Fibroblast of skin of left quadriceps (primary cell): Measurements from ENCODE around the gene NPIPB13.
"Not testable (repeated sequence)": the region's sequence is repeated elsewhere in the genome, so short reads cannot be mapped to it uniquely, and the experiment has no call there.

Experiments used
- DNase-seq, 2 experiments: peaks; one replicate each; pipeline ENCODE4 v3.0.0-alpha.2; 2013; ENCODE audit warnings: low read depth in 2 of 2

The NPIPB13 gene

DNA sequence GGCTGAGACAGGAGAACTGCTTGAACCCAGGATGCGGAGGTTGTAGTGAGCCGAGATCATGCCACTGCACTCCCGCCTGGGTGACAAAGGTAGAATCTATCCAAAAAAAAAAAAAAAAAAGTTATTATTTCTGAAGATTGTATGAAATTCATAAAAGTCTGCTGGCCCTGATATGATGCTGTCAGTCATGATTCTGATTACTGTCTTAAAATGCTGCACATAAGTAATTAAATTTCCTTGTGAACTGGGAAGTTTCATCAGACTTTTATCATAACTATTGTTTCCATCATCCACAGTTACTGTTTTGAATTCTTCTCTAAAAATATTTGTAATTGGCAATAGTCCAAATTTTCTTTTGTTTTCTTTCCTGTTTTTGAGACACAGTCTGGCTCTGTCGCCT lies at the start of gene NPIPB13:
Gene NPIPB13 (minus strand): TSS at position 101 of the 400 bp plus-strand sequence. CDS start 2,906 bp downstream, outside the sequence.
- DNase-seq = not testable (repeated sequence)

DNA sequence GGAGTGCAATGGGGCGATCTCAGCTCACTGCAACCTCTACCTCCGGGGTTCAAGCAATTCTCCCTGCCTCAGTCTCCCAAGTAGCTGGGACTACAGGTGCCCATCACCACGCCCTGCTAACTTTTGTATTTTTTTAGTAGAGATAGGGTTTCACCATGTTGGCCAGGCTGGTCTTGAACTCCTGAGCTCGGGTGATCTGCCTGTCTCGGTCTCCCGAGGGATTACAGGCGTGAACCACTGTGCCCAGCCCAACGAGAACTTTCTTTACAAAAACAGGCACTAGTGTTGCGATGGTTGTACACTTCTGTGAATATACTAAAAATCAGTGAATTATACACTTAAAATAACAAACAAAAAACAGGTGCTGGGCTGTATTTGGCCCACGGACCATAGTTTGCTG lies 34.1 kb upstream of the NPIPB13 start:
- DNase-seq = not testable (repeated sequence)

- not testable (repeated sequence) for DNase-seq
These were observed 30.2 kb upstream of the NPIPB13 start for GRCh38 chr16:30278523-30278922.

- not testable (repeated sequence) for DNase-seq
These were observed 31.2 kb downstream of the NPIPB13 start for GRCh38 chr16:30217082-30217481.

DNA sequence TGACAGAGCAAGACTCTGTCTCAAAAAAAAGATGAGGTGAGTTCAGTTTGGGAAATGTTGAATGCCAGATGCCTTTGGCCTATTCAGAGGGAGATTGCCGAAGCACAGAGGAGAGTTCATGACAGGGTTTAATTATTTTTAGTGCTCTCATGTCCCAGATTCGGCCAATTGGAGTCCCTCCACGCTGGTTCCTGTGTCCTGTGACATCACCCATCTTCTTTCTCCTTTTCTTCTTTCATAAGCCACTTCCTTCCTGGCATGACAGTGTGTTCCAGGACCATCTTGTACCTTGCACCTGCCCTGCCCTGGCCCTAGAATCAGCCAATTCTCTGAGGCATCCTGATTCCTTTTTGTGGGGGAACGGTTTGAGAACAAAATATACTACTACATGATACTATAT lies 36.9 kb downstream of the NPIPB13 start:
- not testable (repeated sequence) for DNase-seq

- DNase-seq = not testable (repeated sequence)
These were observed 39.2 kb downstream of the NPIPB13 start for GRCh38 chr16:30209032-30209431.

DNA sequence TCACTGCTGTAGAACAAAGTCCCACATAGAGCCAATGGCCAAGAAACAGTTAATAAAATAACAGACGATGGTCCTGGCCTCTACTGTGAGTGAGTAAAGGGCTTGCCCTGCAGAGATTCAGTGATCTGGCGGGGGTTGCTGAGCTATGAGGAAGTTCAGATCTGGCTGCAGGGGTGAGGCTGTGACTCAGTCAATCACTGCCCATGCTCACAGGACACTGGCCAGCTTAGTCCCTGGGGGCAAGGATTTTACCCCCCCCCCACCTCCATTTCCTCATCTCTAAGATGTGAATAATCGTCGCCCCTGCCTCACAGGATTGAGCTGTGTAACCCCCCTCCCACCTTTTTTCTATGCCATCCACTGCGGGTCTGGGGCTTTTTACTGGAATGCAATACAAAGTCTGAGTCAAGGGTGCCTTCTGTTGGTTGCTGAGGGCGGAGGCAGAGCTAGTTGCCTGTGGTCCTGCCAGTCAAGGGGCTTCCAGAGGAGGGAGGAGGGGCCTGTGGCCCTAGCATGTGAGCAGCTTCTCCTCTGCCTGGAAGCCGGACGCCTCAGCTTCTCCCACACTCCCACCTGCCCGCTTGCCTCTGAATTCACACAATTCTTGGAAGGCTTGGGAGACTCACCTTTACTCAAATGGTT lies 41.1 kb downstream of the NPIPB13 start:
- DNase-seq = not testable (repeated sequence)

DNA sequence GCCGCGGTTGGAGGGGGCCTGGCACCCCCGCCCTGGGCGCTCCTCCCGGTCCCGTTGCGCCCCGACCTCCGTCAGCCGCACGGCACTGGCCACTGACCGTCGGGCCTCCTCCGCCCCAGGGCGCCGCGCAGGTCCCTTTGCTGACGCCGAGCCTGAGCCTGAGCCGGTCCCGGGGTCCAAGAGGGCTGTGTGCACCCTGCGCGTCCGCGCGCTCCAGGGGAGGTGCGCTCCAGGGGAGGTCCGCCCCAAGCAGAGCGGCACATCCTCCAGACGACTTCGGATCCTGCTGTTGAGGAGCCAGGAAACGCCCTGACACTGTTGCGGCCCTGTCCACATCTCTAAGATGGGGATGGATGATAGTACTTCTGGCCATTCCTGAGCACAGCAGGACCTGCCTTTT lies 42.0 kb downstream of the NPIPB13 start:
- DNase-seq = not testable (repeated sequence)

- not testable (repeated sequence) for DNase-seq
These were observed 42.6 kb downstream of the NPIPB13 start for GRCh38 chr16:30205541-30206236.

DNA sequence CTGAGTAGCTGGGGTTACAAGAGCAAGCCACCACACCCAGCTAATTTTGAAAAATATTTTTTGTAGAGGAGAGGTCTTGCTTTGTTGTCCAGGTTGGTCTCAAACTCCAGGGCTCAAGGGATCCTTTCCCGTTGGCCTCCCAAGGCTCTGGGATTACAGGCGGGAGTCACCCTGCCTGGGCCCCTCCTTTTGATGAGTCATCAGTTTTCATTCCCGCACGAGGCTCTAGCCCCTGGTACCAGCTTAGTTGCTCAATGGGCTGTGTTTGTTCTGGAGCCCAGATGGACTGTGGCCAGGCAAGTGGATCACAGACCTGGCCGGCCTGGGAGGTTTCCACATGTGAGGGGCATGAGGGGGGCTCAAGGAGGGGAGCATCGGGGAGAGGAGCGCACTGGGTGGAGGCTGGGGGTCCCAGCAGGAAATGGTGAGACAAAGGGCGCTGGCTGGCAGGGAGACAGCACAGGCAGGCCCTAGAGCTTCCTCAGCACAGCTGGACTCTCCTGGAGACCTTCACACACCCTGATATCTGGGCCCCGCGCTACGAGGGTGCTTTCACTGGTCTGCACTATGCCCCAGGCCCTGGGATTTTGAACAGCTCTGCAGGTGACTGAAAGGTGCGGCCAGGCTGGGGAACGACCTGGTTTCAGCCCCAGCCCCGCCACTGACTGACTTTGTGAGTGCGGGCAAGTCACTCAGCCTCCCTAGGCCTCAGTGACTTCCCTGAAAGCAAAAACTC lies 48.5 kb downstream of the NPIPB13 start:
- not testable (repeated sequence) for DNase-seq

DNA sequence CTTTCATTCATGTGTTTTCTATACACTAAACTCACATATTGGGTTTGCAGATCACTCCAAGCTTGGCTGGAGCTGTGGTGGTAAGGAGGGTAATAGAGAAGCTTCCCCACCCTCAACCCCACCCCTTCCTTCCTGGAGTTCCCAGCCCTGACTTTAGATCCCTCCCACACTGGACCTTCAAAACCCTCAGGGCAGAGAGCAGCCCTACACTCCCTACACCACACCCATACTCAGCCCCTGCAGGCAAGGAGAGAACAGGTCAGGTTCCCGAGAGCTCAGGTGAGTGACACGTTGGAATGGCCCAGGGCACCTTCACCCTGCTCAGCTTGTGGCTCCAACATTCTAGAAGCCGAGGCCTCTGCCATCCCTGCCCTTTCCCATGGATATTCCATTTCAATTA lies 49.2 kb downstream of the NPIPB13 start, which contains the start of gene SULT1A3:
Gene SULT1A3 (plus strand): TSS at position 207 of the 400 bp plus-strand sequence. CDS start 1,474 bp downstream, outside the sequence.
- DNase-seq = not testable (repeated sequence)
